ENCODE results near the gene MUC5B.

- no peak for TF ChIP-seq CTCF (conservative IDR thresholded peaks at IDR 0.05 in 1 of 2, IDR thresholded peaks at IDR 0.05 in 1 of 2; ENCODE audit: low read depth in 1 of 2, low read length in 2 of 2)
- TF ChIP-seq EZH2 (IDR thresholded peaks at IDR 0.05; ENCODE audit: low read length, missing control alignments): no peak
Measured at GRCh38 chr11:1262172-1263006, 39.5 kb downstream of the MUC5B start.
